ENCODE results near the gene TRAF7. TPM values are rescaled to one million over a fixed set of nuclear protein-coding genes. Genes with fewer than 3 reads are reported as not detected.

The TRAF7 gene
- total RNA-seq, 1 experiment from 2014 or later: 160 TPM

DNA sequence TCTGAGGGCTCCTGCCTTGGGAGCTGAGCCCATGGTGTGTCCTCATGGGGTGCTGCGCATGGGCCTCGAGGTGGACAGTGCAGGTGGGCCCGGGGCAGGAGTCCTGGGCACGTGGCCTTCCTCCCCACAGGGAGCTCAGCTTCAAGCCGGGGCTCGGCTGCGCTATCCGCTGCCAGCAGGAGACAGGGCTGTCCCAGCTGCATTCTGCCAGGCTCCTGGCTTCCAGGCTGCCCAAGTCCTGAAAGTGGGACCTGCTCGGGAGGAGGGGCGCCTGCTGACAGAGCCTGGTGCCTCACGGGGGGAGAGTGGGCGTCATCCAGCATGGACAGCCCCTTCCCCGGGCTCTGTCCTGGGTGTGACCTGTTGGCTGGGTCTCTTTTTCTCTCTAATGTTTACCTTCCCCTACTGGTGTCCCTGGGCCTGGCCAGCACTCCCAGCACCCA is 7.1 kb downstream of the TRAF7 start:
- Histone ChIP-seq H4K20me1 (ENCODE audit: insufficient read depth) (no peaks in the 10 kb centered on the region), H3K9me3 (ENCODE audit: control insufficient read depth in 1 of 2, insufficient read depth in 1 of 2, low read depth in 1 of 2, low read length in 2 of 2) (no peaks in the 10 kb centered on the region), H3K9me2 (ENCODE audit: insufficient read depth) (no peaks in the 10 kb centered on the region), H3K9ac (ENCODE audit: low read length) (peak overlapping the region; percentile 67), H3K27me3 (ENCODE audit: insufficient read depth, low read length) (no peaks in the 10 kb centered on the region), H2AFZ (ENCODE audit: low read depth, low read length, poor library complexity, severe bottlenecking) (no peak overlapping the region), H3K36me3 (ENCODE audit: control insufficient read depth in 1 of 2, insufficient read depth in 2 of 2, low read length in 2 of 2) (peaks cover 7 to 26% of the 10 kb centered on the region in 2 experiments; a peak in 3 of 4 replicates), H3K27ac (ENCODE audit: low read depth, low read length) (peak overlapping the region; percentile 90), H3K4me2 (ENCODE audit: low read length) (peak overlapping the region; percentile 84), H3K4me3 (replicated peaks in 1 of 2; ENCODE audit: low read depth in 1 of 2, low read length in 2 of 2) (peak overlapping the region; percentile 19 to 45), H3K79me2 (ENCODE audit: insufficient read depth, low read length) (peaks cover 95% of the 10 kb centered on the region), H3K4me1 (ENCODE audit: control insufficient read depth in 1 of 2, insufficient read depth in 2 of 2, low read length in 2 of 2) (peaks cover 40 to 61% of the 10 kb centered on the region in 2 experiments)
- intact Hi-C loops (cut with micrococcal nuclease): no loop called here
- BruUV-seq (replicated peaks): no TSS peak
- no peak for DNase-seq (ENCODE audit: low read depth, low spot score)
- TF ChIP-seq SRF (IDR thresholded peaks at IDR 0.05; ENCODE audit: low read depth): no peak
- no peak for TF ChIP-seq CBX3 (IDR thresholded peaks at IDR 0.05; ENCODE audit: low read depth)
- TF ChIP-seq, protein P1, sequence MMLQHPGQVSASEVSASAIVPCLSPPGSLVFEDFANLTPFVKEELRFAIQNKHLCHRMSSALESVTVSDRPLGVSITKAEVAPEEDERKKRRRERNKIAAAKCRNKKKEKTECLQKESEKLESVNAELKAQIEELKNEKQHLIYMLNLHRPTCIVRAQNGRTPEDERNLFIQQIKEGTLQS (IDR thresholded peaks at IDR 0.05): no peak
- no peak for TF ChIP-seq YY1 (IDR thresholded peaks at IDR 0.05; ENCODE audit: extremely low read depth, insufficient replicate concordance, low read depth, low read length)
- no peak for TF ChIP-seq ELF1 (IDR thresholded peaks at IDR 0.05; ENCODE audit: borderline replicate concordance, low read depth)
- TF ChIP-seq RAD21 (IDR thresholded peaks at IDR 0.05; ENCODE audit: low read depth): no peak
- TF ChIP-seq EGR1 (IDR thresholded peaks at IDR 0.05; ENCODE audit: low read depth): no peak
- TF ChIP-seq CEBPB (IDR thresholded peaks at IDR 0.05; ENCODE audit: low read depth): no peak
- TF ChIP-seq, protein P2, sequence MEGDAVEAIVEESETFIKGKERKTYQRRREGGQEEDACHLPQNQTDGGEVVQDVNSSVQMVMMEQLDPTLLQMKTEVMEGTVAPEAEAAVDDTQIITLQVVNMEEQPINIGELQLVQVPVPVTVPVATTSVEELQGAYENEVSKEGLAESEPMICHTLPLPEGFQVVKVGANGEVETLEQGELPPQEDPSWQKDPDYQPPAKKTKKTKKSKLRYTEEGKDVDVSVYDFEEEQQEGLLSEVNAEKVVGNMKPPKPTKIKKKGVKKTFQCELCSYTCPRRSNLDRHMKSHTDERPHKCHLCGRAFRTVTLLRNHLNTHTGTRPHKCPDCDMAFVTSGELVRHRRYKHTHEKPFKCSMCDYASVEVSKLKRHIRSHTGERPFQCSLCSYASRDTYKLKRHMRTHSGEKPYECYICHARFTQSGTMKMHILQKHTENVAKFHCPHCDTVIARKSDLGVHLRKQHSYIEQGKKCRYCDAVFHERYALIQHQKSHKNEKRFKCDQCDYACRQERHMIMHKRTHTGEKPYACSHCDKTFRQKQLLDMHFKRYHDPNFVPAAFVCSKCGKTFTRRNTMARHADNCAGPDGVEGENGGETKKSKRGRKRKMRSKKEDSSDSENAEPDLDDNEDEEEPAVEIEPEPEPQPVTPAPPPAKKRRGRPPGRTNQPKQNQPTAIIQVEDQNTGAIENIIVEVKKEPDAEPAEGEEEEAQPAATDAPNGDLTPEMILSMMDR (IDR thresholded peaks at IDR 0.05 in 2 of 3, conservative IDR thresholded peaks at IDR 0.05 in 1 of 3; ENCODE audit: borderline replicate concordance in 1 of 3, insufficient read depth in 1 of 3, low read depth in 2 of 3, low read length in 2 of 3): no peak
- TF ChIP-seq TCF7L2 (IDR thresholded peaks at IDR 0.05; ENCODE audit: borderline replicate concordance, extremely low read depth, insufficient read depth, insufficient read length): no peak
- TF ChIP-seq SIN3A (IDR thresholded peaks at IDR 0.05; ENCODE audit: low read depth): no peak
- TF ChIP-seq, protein P3, sequence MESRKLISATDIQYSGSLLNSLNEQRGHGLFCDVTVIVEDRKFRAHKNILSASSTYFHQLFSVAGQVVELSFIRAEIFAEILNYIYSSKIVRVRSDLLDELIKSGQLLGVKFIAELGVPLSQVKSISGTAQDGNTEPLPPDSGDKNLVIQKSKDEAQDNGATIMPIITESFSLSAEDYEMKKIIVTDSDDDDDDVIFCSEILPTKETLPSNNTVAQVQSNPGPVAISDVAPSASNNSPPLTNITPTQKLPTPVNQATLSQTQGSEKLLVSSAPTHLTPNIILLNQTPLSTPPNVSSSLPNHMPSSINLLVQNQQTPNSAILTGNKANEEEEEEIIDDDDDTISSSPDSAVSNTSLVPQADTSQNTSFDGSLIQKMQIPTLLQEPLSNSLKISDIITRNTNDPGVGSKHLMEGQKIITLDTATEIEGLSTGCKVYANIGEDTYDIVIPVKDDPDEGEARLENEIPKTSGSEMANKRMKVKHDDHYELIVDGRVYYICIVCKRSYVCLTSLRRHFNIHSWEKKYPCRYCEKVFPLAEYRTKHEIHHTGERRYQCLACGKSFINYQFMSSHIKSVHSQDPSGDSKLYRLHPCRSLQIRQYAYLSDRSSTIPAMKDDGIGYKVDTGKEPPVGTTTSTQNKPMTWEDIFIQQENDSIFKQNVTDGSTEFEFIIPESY (IDR thresholded peaks at IDR 0.05; ENCODE audit: extremely low read depth, insufficient replicate concordance, low read length): no peak
- no peak for TF ChIP-seq POLR2AphosphoS5 (IDR thresholded peaks at IDR 0.05; ENCODE audit: low read depth, low read length)
- TF ChIP-seq FOSL1 (IDR thresholded peaks at IDR 0.05; ENCODE audit: low read depth): no peak
- no peak for TF ChIP-seq SP1 (IDR thresholded peaks at IDR 0.05; ENCODE audit: low read depth)
- TF ChIP-seq ZFX (IDR thresholded peaks at IDR 0.05): no peak
- ChIA-PET CTCF (no interaction called here), POLR2A (interaction anchor here (1.1 to 1.3 kb wide), 2 partner anchors 11 to 12 kb away, joined by 3 to 5 read pairs; no protein-coding TSS in a partner anchor), RAD21 (ENCODE audit: low non-redundant PET in 1 of 2, low total read pairs in 2 of 2, uncharacterized antibody in 2 of 2, unreplicated experiment in 2 of 2) (no interaction called here)
- ATAC-seq: peak; percentile 60
